Erythroblast (primary cell): Measurements from ENCODE around the gene CTIF.

Source experiments
- GATA1 ChIP-seq: IDR thresholded peaks from 2 replicates; pipeline ENCODE4 v1.6.1; 2011; ENCODE audit warnings: low read depth, mild to moderate bottlenecking, control low read depth, low read length, moderate library complexity
- POLR2A ChIP-seq: IDR thresholded peaks from 2 replicates; pipeline ENCODE4 v1.6.1; 2011; ENCODE audit warnings: mild to moderate bottlenecking, low read length

- TF ChIP-seq POLR2A (no peak), GATA1 (no peak)
Measured at GRCh38 chr18:48752478-48752877, 213.6 kb downstream of the CTIF start.
